HCT116 (cell line): Measurements from ENCODE around the gene SLC28A3. TPM values are rescaled to one million over a fixed set of nuclear protein-coding genes. Genes with fewer than 3 reads are reported as not detected.

Source experiments
- ATAC-seq: fragments of 200-7000 bp; cut with Tn5 transposase; 2 replicates; pipeline ENCODE4 v1.9.1; 2020; ENCODE audit warnings: mild to moderate bottlenecking, moderate library complexity
- BruUV-seq: library from RNA; stranded (reverse); fragments of 400-500 nt; replicated peaks from 2 replicates; lab custom pipeline; 2021; lab: Mats Ljungman, UMichigan
- CTCF ChIA-PET: fragments of 300-600 bp; sonication (Branson Sonifier 250); formaldehyde crosslinking; loops from one replicate; lab custom pipeline; 2021; ENCODE audit warnings: antibody characterized with exemption; lab: Charles Lee
- POLR2A ChIA-PET: fragments of 300-600, 350-600 bp; sonication (Branson Sonifier 250); formaldehyde crosslinking; loops from one replicate; lab custom pipeline; 2021; ENCODE audit warnings: antibody characterized with exemption; lab: Charles Lee
- RAD21 ChIA-PET, 2 experiments: fragments of 300-600 bp; sonication (Branson Sonifier 250); formaldehyde crosslinking; loops; one replicate each; lab custom pipeline; 2023; ENCODE audit warnings: low total read pairs in 2 of 2; ENCODE audit not compliant: uncharacterized antibody in 2 of 2, unreplicated experiment in 2 of 2, low non-redundant PET in 1 of 2; lab: Charles Lee
- DNase-seq: peaks from one replicate; pipeline ENCODE4 v3.0.0-alpha.2; 2010; ENCODE audit warnings: low read depth, low spot score
- H2AFZ ChIP-seq: fragments of 200-600 bp; shearing (Covaris generic), sonication (generic); 2 replicates; pipeline ENCODE4 v1.6.1; 2017; ENCODE audit warnings: low read depth, mixed run types, mixed read lengths, antibody characterized with exemption, low read length; ENCODE audit not compliant: poor library complexity, severe bottlenecking
- H3K27ac ChIP-seq: 2 replicates; pipeline ENCODE4 v1.5.1; 2012; ENCODE audit warnings: low read depth, low read length
- H3K27me3 ChIP-seq: fragments of 200-600 bp; sonication (generic); 2 replicates; pipeline ENCODE4 v1.6.1; 2016; ENCODE audit warnings: mixed run types, low read length, mixed read lengths; ENCODE audit not compliant: insufficient read depth
- H3K36me3 ChIP-seq, 2 experiments: fragments of 200-500 bp in 1 of 2; fragments of 200-600 bp in 1 of 2; sonication (Bioruptor generic) in 1 of 2; sonication (generic) in 1 of 2; 2 replicates each; pipeline versions ENCODE4 v1.5.1 to v1.6.1; 2014 to 2016; ENCODE audit warnings: low read length in 2 of 2, inconsistent platforms in 1 of 2, mixed read lengths in 1 of 2, mixed run types in 1 of 2; ENCODE audit not compliant: insufficient read depth in 2 of 2, control insufficient read depth in 1 of 2
- H3K4me1 ChIP-seq, 2 experiments: fragments of 200-600 bp in 1 of 2; sonication (generic) in 1 of 2; 2 replicates each; pipeline versions ENCODE4 v1.5.1 to v1.6.1; 2012 to 2017; ENCODE audit warnings: low read length in 2 of 2, inconsistent platforms in 1 of 2, mild to moderate bottlenecking in 1 of 2, mixed read lengths in 1 of 2, mixed run types in 1 of 2, moderate library complexity in 1 of 2; ENCODE audit not compliant: insufficient read depth in 2 of 2, control insufficient read depth in 1 of 2
- H3K4me2 ChIP-seq: fragments of 200-600 bp; sonication (generic); 2 replicates; pipeline ENCODE4 v1.6.1; 2017; ENCODE audit warnings: mixed run types, low read length, mixed read lengths
- H3K4me3 ChIP-seq, 2 experiments: fragments of 200-600 bp in 1 of 2; sonication (generic) in 1 of 2; replicated peaks in 1 of 2; 2 replicates each; pipeline ENCODE4 v1.5.1; 2011 to 2016; ENCODE audit warnings: low read length in 2 of 2, control low read depth in 1 of 2, low read depth in 1 of 2, mild to moderate bottlenecking in 1 of 2, mixed read lengths in 1 of 2, mixed run types in 1 of 2
- H3K79me2 ChIP-seq: fragments of 200-600 bp; sonication (generic); 2 replicates; pipeline ENCODE4 v1.6.1; 2017; ENCODE audit warnings: mild to moderate bottlenecking, mixed run types, low read length, moderate library complexity, mixed read lengths; ENCODE audit not compliant: insufficient read depth
- H3K9ac ChIP-seq: fragments of 200-600 bp; sonication (generic); 2 replicates; pipeline ENCODE4 v1.6.1; 2016; ENCODE audit warnings: low read length, mixed read lengths
- H3K9me2 ChIP-seq: fragments of 200-600 bp; sonication (generic), shearing (Covaris generic); 2 replicates; pipeline ENCODE4 v1.6.1; 2017; ENCODE audit warnings: mixed run types, mild to moderate bottlenecking, moderate library complexity; ENCODE audit not compliant: insufficient read depth
- H3K9me3 ChIP-seq, 2 experiments: fragments of 200-500 bp in 1 of 2; fragments of 200-600 bp in 1 of 2; sonication (Bioruptor generic) in 1 of 2; sonication (generic) in 1 of 2; 2 replicates each; pipeline ENCODE4 v1.6.1; 2014 to 2017; ENCODE audit warnings: low read length in 2 of 2, mixed read lengths in 2 of 2, inconsistent platforms in 1 of 2, low read depth in 1 of 2, mild to moderate bottlenecking in 1 of 2, mixed run types in 1 of 2, moderate library complexity in 1 of 2; ENCODE audit not compliant: control insufficient read depth in 1 of 2, insufficient read depth in 1 of 2
- H4K20me1 ChIP-seq: fragments of 200-600 bp; sonication (generic), shearing (Covaris generic); 2 replicates; pipeline ENCODE4 v1.6.1; 2017; ENCODE audit warnings: mixed run types, mild to moderate bottlenecking, moderate library complexity; ENCODE audit not compliant: insufficient read depth
- CEBPB ChIP-seq: IDR thresholded peaks from 2 replicates; pipeline ENCODE4 v1.6.1; 2012; ENCODE audit warnings: low read depth
- FOSL1 ChIP-seq: IDR thresholded peaks from 2 replicates; pipeline ENCODE4 v1.6.1; 2012; ENCODE audit warnings: low read depth
- RAD21 ChIP-seq: IDR thresholded peaks from 2 replicates; pipeline ENCODE4 v1.6.1; 2012; ENCODE audit warnings: low read depth, mild to moderate bottlenecking
- REST ChIP-seq: IDR thresholded peaks from 2 replicates; pipeline ENCODE4 v1.6.1; 2012; ENCODE audit warnings: low read depth
- SIN3A ChIP-seq: IDR thresholded peaks from 2 replicates; pipeline ENCODE4 v1.6.1; 2012; ENCODE audit warnings: low read depth
- TCF7L2 ChIP-seq: IDR thresholded peaks from 2 replicates; pipeline ENCODE4 v1.7.0; 2011; ENCODE audit warnings: borderline replicate concordance, inconsistent platforms; ENCODE audit not compliant: insufficient read depth, insufficient read length; ENCODE audit errors: extremely low read depth
- YY1 ChIP-seq: IDR thresholded peaks from 2 replicates; pipeline ENCODE4 v1.6.1; 2011; ENCODE audit warnings: low read length, low read depth, moderate library complexity, mild to moderate bottlenecking; ENCODE audit not compliant: insufficient replicate concordance; ENCODE audit errors: extremely low read depth
- intact Hi-C: fragments of 100-400 bp; cut with micrococcal nuclease; formaldehyde crosslinking; loops from 2 replicates; pipeline ENCODE4 v1.10.0; 2022
- total RNA-seq: library from RNA; stranded (reverse); gene quantifications from one replicate; pipeline ENCODE4 v1.2.1, GENCODE V29; 2021; ENCODE audit not compliant: unreplicated experiment
- TF ChIP-seq, protein P1 (sequence below): IDR thresholded peaks from 2 replicates; pipeline ENCODE4 v1.6.1; 2011; ENCODE audit warnings: mild to moderate bottlenecking, low read length, moderate library complexity; ENCODE audit not compliant: insufficient replicate concordance; ENCODE audit errors: extremely low read depth
- TF ChIP-seq, protein P2 (sequence below), 3 experiments: fragments of 200-600 bp in 1 of 3; sonication (generic) in 1 of 3; IDR thresholded peaks in 2 of 3; conservative IDR thresholded peaks in 1 of 3; 2 replicates each; pipeline ENCODE4 v1.5.1; 2012 to 2017; ENCODE audit warnings: low read depth in 2 of 3, low read length in 2 of 3, antibody characterized with exemption in 1 of 3, borderline replicate concordance in 1 of 3, control low read depth in 1 of 3, mild to moderate bottlenecking in 1 of 3, mixed read lengths in 1 of 3, mixed run types in 1 of 3, moderate library complexity in 1 of 3; ENCODE audit not compliant: insufficient read depth in 1 of 3

SLC28A3 gene
- total RNA-seq, 1 experiment from 2014 or later, result not detected

DNA sequence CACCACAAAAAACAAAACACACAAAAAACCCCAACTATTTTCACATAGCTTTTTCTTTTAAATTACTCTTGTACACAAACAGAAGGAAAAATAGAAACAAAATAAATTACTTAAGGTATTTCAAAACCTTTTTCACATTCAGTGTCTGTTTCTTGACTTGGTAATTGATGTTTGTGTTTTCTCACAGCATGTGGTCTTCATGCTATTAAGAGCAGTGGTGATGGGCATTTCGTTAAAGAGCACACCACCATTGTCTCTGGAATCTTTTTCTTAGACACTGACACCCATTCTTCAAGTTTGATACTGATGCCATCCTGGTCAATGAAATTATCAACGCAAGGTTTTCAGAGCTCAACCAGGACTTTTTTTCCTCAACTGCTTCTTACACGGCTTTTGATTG lies 63.8 kb downstream of the SLC28A3 start:
- POLR2A ChIA-PET, result interaction anchor here (0.7 kb wide), 1 partner anchor 312 kb away, joined by 3 read pairs; no protein-coding TSS in a partner anchor
- no peak overlapping the region for H3K27ac ChIP-seq
- CTCF ChIA-PET, result interaction anchor here (1.0 kb wide), 1 partner anchor 18 kb away, joined by 3 read pairs; no protein-coding TSS in a partner anchor

More for the DNA sequence above, 63.8 kb downstream of the SLC28A3 start:
- Histone ChIP-seq H3K27me3 (no peaks in the 10 kb centered on the region), H4K20me1 (no peaks in the 10 kb centered on the region), H3K79me2 (no peaks in the 10 kb centered on the region), H3K4me3 (no peak overlapping the region)
- RAD21 ChIA-PET, result no interaction called here
- BruUV-seq, result no TSS peak
- no peak for ATAC-seq
- no peak for TF ChIP-seq REST
- no peak for TF ChIP-seq CEBPB
- no peak for TF ChIP-seq SIN3A
- TF ChIP-seq, protein P1, sequence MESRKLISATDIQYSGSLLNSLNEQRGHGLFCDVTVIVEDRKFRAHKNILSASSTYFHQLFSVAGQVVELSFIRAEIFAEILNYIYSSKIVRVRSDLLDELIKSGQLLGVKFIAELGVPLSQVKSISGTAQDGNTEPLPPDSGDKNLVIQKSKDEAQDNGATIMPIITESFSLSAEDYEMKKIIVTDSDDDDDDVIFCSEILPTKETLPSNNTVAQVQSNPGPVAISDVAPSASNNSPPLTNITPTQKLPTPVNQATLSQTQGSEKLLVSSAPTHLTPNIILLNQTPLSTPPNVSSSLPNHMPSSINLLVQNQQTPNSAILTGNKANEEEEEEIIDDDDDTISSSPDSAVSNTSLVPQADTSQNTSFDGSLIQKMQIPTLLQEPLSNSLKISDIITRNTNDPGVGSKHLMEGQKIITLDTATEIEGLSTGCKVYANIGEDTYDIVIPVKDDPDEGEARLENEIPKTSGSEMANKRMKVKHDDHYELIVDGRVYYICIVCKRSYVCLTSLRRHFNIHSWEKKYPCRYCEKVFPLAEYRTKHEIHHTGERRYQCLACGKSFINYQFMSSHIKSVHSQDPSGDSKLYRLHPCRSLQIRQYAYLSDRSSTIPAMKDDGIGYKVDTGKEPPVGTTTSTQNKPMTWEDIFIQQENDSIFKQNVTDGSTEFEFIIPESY, result no peak
- TF ChIP-seq TCF7L2, result no peak
- TF ChIP-seq, protein P2, sequence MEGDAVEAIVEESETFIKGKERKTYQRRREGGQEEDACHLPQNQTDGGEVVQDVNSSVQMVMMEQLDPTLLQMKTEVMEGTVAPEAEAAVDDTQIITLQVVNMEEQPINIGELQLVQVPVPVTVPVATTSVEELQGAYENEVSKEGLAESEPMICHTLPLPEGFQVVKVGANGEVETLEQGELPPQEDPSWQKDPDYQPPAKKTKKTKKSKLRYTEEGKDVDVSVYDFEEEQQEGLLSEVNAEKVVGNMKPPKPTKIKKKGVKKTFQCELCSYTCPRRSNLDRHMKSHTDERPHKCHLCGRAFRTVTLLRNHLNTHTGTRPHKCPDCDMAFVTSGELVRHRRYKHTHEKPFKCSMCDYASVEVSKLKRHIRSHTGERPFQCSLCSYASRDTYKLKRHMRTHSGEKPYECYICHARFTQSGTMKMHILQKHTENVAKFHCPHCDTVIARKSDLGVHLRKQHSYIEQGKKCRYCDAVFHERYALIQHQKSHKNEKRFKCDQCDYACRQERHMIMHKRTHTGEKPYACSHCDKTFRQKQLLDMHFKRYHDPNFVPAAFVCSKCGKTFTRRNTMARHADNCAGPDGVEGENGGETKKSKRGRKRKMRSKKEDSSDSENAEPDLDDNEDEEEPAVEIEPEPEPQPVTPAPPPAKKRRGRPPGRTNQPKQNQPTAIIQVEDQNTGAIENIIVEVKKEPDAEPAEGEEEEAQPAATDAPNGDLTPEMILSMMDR (IDR thresholded peaks at IDR 0.05 in 2 of 3, conservative IDR thresholded peaks at IDR 0.05 in 1 of 3; ENCODE audit: borderline replicate concordance in 1 of 3, insufficient read depth in 1 of 3, low read depth in 2 of 3, low read length in 2 of 3), result no peak
- no peak for TF ChIP-seq FOSL1
- no peak for TF ChIP-seq YY1
- TF ChIP-seq RAD21, result no peak
- TF ChIP-seq, all 23 proteins: peak for 0
- no peaks in the 10 kb centered on the region for H3K36me3 ChIP-seq
- no peaks in the 10 kb centered on the region for H3K9me2 ChIP-seq
- no peak for DNase-seq
- intact Hi-C loops, result no loop called here
- no peak overlapping the region for H3K9ac ChIP-seq
- no peaks in the 10 kb centered on the region for H3K9me3 ChIP-seq
- peaks cover 0 to 17% of the 10 kb centered on the region in 2 experiments; a peak in 2 of 4 replicates for H3K4me1 ChIP-seq
- no peak overlapping the region for H3K4me2 ChIP-seq
- H2AFZ ChIP-seq, result no peak overlapping the region
